GM19240 (cell line): ENCODE data around the gene NOVA2.

ENCODE experiments used
- DNase-seq: peaks from one replicate; pipeline ENCODE4 v3.0.0; 2011; ENCODE audit warnings: low spot score; ENCODE audit not compliant: insufficient read length

Gene NOVA2, protein sequence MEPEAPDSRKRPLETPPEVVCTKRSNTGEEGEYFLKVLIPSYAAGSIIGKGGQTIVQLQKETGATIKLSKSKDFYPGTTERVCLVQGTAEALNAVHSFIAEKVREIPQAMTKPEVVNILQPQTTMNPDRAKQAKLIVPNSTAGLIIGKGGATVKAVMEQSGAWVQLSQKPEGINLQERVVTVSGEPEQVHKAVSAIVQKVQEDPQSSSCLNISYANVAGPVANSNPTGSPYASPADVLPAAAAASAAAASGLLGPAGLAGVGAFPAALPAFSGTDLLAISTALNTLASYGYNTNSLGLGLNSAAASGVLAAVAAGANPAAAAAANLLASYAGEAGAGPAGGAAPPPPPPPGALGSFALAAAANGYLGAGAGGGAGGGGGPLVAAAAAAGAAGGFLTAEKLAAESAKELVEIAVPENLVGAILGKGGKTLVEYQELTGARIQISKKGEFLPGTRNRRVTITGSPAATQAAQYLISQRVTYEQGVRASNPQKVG

DNA sequence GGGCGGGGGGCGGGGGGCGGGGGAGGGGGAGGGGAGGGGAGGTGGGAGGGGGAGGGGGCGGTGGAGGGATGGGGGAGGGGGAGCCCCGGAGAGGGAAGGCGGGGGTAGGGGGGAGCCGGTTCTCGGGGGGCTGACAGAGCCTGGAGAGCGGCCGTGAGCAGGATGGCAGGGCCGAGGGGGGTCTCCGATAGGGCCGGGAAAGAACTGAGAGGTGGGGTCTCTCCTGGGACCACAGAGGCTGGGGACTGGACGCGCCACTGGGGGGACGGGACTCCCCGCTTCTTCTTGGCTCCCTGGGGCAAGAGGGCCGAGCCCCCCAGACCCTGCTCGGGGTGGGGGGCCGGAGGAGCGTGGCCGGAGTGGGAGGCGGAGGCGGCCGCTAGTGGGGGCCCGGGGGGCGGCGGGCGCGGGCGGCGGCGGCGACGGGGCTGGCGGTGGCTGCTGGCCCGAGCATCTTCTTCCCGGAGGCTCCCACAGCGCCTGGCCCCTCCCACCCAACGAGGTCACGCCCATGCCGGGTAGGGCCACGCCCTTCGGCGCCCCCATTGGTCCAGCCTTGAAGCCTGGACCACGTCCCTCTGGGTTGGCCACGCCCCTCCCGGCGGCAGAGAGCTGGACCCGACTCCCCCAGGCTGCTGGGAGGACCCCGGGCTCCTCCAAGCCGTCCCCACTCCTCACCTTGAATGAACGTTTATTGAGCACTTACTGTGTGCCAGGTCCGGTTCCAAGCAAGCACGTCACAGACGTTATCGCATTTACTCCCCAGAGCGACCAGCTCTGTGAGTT is at the start of gene NOVA2:
Gene NOVA2, minus strand, starts transcription at position 313 of the 786 bp plus-strand sequence. CDS start 514 bp downstream, outside the sequence.
- peak; percentile 43 for DNase-seq

DNA sequence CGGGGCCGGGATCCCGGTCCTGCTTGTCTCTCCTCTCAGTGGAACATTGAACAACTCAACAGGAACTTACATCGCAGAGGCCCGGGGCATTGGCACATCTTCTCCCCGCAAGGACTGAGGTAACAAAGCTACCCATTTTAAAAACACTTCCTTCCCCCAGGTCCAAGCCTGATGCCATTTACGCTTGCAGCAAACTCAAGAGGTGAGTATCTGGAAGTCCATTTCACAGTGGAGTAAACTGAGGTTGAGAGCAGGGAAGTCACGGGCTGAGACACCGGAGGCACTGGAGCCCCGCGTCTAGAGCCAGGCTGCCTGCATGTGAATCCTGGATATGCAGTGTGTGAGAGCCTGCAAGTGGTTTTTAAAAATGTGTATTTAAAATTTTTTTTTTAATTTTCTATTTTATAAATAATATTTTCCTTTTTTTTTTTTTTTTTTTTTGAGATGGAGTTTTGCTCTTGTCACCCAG is 49.7 kb upstream of the NOVA2 start:
- no peak for DNase-seq

DNA sequence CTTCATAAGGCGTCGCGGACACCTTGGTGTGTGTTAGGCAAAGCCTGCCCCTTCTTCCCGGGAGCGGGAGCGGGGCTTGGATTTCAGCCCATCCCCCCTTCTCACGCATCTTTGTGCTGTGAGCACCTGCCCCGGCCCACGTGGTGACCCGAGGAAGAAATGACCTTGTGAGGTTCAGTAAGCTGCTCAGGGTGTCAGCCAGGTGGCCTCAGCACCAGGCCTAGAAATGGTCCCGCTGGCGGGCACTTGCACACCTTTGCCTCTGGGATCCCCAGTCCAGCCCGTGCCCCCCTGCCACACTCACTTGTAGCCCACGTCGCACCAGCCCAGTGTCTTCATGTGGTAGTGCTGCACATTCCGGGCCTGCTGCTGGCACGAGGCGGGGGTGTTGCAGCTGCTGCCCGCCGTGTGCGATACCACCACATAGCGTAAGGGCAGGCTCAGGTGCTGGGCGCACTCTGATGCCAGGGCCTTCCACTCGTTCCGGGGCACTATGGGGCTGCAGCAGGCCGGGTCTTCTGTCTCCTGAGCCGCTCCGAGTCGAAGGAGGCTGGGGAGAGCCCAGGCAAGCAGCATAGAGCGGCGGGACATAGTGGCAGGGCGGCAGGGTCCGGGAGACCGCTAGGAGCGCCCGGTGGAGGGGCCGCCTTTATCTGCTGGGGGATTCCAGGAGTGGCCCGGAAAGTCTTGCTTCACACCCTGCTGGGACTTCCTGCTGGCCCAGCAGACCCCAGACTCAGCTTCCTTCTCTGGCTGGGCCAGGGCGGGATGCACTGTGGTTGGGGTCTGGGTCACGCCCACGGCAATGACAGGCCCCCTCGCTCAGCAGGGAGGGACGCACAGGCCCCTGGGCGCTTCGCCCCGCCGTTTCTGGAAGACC is 49.0 kb upstream of the NOVA2 start, which contains the start of gene PGLYRP1:
Gene PGLYRP1, minus strand, starts transcription at position 623 of the 880 bp plus-strand sequence. Its CDS starts 32 bp downstream, at position 591.
- no peak for DNase-seq

DNA sequence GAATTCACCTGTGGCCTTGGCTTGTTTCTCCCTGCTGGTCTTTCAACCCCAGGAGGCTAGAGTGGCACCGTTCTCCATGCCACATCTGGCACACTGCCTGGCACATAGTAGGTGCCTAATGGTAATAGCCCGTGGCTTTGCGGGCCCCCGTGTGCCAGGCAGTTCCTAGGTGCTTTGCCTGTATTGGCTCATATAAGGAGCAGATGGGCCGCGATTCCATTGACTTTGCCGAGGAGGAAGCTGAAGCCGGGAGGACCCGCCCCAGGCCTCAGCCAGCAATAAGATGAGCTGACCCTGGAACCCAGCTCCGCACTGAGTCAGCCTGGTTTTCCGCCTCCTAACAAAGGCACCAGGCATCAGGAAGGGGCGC is 48.4 kb upstream of the NOVA2 start:
- DNase-seq, result no peak

DNA sequence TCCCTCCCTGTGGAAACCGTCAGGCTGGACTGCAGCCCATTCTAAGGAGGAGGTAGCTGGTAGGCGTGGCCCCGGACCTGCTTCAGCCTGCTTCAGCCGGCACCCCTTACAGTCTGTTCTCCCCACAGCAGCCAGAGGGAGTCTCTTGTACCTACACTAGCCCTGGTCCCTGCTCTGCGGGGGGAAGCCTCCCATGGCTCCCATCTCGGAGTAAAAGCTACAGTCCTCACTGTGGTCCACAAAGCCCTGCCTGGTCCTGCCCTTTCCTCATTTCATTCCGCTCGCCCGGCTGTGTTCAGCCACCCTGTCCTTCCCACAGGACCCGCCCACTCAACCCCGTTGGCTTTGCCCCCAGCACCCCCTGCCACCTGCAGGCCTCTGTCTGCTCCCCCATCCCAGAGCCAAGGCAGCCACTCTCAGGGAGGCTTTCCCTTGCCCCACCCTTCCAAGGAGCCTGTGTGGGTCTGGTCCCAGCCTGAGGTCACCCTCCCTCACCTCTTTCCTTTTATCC is 47.9 kb upstream of the NOVA2 start:
- no peak for DNase-seq

DNA sequence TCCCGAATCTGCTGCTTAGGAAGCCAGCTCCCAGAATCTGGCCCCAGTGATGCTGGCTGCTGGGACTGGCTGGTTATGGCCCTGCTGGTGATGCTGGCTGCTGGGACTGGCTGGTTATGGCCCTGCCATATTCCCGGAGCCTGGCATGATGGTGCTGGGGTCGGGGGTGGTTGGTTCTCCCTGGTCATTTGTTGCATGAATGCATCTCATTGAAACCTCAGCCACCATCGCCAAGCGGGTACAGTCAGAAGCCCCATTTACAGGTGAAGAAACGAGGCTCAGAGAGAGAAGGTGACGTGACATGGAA is 47.1 kb upstream of the NOVA2 start:
- no peak for DNase-seq

DNA sequence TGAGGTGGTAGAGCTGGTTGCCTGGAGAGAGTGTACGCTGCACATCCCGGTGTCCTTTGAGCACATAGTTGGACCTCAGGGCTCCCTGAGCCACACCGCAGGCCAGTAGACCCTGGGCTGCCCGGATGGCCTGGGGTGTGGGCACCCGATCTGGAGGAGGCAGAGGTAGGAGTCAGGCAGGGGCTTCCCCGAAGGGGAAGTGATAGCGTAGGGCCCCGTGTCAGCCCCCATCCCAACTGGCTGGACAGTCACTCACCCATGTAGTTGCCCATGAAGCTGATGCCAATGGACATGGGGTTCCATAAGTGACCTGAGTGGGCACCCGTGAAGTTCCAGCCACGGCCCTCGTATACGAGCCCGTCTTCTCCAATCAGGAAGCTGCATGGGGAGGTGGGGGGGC is 45.6 kb upstream of the NOVA2 start:
- DNase-seq, result no peak

DNA sequence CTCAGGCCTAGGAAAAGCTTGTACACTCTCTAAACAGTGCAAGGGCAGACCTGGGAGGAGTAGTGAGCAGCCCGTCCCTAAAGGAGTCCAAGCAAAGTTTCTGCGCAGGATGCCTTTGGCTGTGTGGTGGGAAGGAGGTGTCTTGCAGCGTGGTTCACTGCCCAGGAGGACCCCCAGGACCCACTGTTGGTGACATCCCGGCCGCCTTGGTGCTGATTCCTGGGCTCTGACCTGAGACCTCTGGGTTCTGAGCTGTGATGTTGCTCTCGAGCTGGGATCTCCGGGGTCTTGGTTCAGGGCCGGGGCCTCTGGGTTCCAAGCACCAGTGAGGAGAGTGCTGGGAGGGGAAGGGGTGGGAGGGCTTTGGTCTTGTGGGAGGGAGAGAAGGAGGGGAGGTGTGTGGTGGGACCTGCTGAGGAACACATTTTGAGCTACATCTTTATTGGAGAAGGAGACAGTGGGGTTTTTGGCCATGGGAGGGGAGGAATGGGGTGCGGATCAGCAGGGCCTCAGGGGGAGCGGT is 45.1 kb upstream of the NOVA2 start:
- DNase-seq, result no peak

DNA sequence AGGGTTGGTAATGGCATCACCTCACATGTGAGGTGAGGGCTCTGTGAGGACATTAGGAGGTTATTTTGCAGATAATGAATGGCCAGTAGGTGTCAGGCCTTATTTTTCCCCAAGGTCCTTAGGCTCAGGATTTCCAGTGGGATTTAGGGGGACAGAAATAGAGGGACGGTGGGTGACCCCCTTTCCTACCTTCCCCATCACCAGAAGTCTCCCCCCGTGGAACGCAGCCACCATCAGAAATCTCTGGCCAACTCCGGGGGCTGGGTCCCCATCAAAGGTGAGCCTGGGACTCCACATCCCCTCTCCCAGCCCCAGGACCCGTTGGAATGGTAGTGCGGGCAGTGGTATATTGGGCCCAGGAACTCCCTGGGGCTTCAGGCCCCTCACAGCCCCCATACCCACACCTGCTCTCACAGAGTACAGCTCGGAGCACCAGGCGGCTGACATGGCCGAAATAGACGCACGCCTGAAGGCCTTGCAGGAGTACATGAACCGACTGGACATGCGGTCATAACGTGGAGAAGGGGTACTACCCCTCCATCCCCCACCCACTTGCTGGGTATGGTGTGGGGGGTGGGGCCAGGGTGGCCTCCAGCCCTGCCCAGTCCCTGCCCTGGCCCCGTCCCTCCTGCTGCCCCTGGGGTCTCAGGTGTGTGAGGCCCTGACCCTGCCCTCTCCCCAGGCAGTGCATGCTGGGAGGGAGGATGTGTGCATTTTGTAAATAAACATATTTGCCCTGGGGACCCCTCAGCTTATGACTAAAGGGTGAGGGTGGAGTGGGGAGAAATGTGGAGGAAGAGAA is 44.4 kb upstream of the NOVA2 start:
- no peak for DNase-seq

DNA sequence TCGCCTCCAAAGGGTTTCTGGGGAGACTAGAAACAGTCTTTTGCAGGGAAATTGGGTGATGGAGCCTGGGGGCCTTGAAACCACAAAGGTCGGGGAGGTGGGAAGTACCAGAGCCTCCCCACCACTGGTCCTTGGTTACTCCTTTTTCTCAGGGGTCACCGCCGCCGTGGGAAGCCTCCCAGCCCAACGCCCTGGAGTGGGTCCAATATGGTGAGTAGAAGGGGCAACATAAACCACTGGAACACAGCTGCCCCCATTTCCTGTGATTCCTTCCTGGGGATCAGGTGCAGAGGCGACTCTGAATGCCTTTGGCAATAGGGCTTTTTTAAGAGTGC is 43.4 kb upstream of the NOVA2 start:
- DNase-seq, result no peak

DNA sequence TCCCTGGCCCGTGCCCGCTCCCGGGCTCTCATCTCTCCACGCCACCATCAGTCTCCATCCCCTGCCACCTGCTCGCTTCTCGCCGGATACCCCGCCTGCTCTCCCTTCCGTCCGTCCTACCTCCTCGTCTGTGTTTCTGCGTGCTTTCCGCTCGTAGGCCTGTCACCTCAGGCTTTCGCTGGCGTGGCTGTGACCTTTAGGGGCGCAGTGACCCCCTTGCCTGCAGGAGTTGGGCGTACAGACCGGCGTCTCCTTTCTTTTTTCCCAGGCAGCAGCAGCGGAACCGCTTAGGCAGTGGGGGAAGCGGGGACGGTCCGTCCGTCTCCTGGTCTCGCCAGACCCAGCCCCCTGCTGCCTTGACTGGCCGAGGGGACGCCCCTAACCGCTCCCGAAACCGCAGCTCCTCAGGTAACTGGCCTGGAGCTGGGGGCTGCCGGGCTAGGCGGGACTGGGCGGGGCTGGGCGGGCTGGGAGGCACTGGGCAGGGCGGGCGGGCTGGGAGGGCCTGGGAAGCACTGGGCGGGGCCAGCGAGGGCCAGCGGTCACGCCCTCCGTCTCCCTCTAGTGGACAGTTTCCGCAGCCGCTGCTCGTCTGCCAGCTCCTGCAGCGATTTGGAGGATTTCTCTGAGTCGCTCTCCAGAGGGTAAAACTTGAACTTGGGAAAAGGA is 42.9 kb upstream of the NOVA2 start:
- peak; percentile 85 for DNase-seq

DNA sequence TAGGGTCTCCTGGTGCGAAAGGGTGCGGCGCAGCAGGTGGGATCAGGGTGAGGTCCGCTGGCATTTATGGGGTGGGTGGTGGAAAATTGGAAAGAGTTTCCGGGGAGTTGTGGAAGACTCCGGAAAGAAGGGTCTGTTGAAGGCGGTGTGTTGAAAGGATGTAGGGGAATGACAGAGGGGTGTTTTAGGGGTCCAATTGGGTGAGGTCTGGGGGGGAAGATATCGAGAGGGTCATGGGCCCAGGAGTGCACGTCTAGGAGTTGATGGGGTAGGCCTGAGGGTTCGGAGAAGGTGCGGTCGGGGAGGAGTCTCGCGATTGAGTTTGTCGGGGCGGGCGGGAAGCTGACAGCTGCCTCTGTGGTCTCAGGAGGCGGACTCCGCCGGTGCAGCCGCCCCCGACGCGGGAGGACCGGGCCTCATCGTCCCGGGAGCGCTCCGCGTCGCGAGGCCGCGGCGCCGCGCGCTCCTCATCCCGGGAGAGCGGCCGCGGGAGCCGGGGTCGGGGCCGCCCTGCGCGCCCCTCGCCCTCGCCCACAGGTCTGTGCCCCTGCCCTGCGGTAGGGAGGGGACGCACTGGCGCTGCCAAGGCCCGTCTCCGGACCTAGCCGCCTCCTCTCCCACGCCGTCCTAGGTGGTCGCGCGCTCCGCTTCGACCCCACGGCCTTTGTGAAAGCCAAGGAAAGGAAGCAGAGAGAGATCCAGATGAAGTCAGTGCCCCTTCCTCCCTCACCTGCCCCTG is 42.2 kb upstream of the NOVA2 start:
- DNase-seq, result no peak

DNA sequence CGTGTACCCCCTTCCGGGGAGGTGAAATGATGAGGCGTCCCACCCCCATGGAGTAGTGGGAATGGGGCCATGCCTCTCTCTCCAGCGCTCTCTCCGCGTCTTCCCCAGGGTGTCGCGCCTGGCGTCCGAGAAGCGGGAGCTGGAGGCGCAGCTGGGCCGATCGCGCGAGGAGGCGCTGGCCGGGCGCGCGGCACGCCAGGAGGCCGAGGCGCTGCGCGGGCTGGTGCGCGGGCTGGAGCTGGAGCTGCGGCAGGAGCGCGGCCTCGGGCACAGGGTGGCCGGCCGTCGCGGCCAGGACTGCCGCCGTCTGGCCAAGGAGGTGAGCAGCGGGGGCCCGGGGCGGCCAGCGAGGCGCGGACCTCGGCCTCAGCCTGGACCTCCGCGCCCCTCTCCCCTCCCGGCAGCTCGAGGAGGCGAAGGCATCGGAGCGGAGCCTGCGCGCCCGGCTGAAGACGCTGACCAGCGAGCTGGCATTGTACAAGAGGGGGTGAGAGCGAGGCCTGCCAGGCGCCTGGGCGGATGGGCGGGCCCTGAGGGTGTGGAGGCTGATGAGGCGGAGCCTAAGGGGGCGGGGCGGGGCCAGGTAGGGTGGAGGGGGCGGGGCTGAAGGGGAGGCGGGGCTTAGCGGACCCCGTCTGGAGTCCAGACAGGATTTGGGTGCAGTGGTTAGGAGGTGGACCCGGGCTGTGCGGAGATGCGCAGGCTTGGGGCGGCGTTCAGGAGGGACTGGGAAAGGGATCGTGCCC is 41.4 kb upstream of the NOVA2 start:
- no peak for DNase-seq

DNA sequence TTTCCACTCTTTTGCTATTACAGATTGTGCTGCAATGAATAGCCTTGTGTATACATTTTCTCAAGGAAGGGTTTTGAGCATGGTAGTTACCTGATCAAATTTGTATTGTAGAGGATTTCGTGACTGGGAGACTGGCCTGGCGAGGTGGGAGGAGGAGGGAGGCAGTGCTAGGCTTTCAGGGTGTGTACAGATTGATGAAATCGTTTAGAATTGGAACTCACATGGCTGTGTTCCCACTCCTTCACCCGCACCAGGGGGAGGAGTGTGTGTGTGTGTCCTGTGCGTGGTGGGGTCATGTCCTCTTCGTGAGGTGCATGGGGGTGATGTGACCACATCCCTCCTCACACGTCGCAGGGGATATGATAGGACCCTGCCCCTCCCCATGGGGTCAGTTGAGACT is 40.9 kb upstream of the NOVA2 start:
- no peak for DNase-seq

DNA sequence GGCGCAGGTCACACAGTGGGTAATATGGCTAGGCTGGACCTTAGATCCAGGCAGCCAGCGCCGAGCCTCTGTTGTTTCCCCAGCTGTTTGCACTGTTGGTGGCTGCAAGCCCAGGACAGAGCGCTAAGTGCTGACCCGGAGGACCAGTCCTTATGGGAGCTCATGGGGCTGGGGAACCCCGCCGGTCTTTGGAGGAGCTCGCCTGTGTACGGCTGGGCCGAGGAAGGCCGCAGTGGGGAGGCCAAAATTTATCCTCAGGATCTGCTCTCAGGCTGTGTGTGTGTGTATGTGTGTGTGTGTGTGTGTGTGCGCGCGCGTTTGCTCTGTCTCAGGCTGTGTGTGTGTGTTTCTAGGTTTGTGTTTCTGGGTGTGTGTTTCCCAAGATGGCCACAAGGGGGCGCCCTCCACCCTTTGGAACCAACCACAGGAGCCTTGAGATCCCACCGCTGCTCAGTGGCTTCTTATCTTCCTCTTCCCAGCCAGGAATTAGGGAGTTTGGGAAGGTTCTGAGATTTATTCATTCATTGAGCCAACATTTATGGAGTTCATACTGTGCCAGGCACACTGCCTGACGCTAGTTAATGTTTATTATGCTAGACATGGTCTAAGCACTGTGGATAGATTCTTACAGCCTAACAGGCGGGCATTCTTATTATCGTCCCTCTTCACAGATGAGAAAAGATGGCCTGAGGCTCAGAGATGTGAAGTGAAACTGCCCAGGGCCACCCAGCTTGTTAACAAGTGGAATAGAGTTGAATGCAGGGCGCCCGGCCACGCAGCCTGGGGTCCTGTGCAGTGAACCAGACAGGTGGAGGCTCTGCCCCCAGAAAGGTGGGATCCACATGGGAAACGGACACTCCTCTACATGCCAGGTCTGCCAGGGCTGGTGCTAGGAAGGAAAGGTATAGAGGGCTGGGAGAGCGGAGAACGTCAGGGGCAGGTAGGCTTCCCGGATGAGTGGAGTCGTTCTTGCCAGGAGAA is 36.2 kb upstream of the NOVA2 start:
- no peak for DNase-seq

DNA sequence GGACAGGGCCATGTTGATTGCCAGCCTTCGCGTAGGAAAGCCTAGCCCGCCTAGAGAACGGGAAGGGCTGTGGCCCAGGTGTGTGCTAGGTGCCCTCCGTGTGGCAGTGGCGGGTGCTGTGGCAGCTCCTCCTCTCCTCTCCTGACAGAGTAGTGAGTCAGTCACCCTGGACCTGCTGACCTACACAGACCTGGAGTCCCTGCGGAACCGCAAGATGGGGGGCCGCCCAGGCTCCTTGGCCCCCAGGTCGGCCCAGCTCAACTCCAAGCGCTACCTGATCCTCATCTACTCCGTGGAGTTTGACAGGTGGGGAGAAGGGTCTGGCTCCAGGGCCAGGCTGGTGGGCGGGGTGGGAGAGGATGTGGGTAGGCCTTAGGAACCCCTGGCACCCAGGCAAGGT is 32.7 kb upstream of the NOVA2 start:
- no peak for DNase-seq

DNA sequence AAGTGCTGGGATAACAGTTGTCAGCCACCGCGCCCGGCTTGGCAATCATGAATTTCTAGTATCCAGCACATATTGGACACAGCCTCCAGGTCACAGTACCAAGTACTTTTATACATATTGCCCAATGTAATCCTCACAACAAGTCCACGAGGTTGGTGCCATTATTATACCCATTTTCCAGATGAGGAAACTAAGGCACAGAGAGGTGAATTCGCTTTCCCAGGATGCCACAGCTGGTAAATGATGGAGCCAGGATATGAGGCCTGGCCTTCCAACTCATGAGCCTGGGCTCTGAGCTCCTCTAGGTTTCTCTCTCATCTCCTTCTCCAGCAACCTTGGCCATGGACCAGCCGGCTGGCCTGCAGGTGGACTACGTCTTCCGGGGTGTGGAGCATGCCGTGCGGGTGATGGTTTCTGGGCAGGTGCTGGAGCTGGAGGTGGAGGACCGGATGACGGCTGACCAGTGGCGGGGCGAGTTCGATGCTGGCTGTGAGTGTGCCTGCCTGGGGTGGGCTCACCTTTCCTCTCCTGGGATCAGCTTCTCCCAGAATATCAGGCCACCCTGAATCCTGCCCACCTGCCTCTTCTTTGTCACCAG is 29.1 kb upstream of the NOVA2 start:
- DNase-seq, result no peak
